Tibial artery (tissue), 4 donors: ENCODE data around the gene TES.

Source experiments
- DNase-seq, 2 donors: peaks; one replicate each; pipeline ENCODE4 v3.0.0-alpha.2; 2019
- H3K27ac ChIP-seq, 2 donors: fragments of 200-600 bp; sonication (generic) in 1 of 2; 1 replicate in 1 of 2; 2 replicates in 1 of 2; pipeline ENCODE4 v1.5.1; 2018 to 2019; ENCODE audit warnings: mild to moderate bottlenecking in 1 of 2
- H3K27me3 ChIP-seq, 2 donors: fragments of 200-600 bp; sonication (generic) in 1 of 2; one replicate each; pipeline versions ENCODE4 v1.5.1 to v1.6.0; 2016 to 2019
- H3K36me3 ChIP-seq, 3 donors: fragments of 200-600 bp; sonication (generic) in 2 of 3; one replicate each; pipeline ENCODE4 v1.5.1; 2016 to 2019; ENCODE audit warnings: mild to moderate bottlenecking in 2 of 3
- H3K4me1 ChIP-seq, 4 donors: fragments of 200-600 bp; sonication (generic) in 2 of 4; 1 replicate in 3 of 4; 2 replicates in 1 of 4; pipeline ENCODE4 v1.5.1; 2016 to 2019
- H3K4me3 ChIP-seq, 2 donors: fragments of 200-600 bp; sonication (generic) in 1 of 2; 1 replicate in 1 of 2; 2 replicates in 1 of 2; pipeline ENCODE4 v1.5.1; 2018 to 2019; ENCODE audit warnings: mild to moderate bottlenecking in 2 of 2
- H3K9me3 ChIP-seq, 3 donors: fragments of 200-600 bp; sonication (generic) in 1 of 3; one replicate each; pipeline ENCODE4 v1.5.1; 2016 to 2019
- CTCF ChIP-seq, 2 experiments: fragments of 200-600 bp in 1 of 2; fragments of 450-650 bp in 1 of 2; IDR thresholded peaks; one replicate each; pipeline ENCODE4 v1.5.1; 2017 to 2019; ENCODE audit warnings: antibody characterized with exemption in 2 of 2, mild to moderate bottlenecking in 1 of 2, moderate library complexity in 1 of 2
- intact Hi-C: fragments of 100-400 bp; cut with DNase I; formaldehyde crosslinking; loops from one replicate; pipeline ENCODE4 v1.15.0; 2023; ENCODE audit warnings: low total_unique reads

The TES gene

GRCh38 chr7:116206141-116206540 lies 4.2 kb upstream of the TES start:
- Histone ChIP-seq H3K4me3 (no peak overlapping the region), H3K27me3 (no peaks in the 10 kb centered on the region), H3K27ac (no peak overlapping the region), H3K36me3 (no peaks in the 10 kb centered on the region), H3K9me3 (no peaks in the 10 kb centered on the region), H3K4me1 (no peaks in the 10 kb centered on the region)
- no peak for TF ChIP-seq CTCF (IDR thresholded peaks at IDR 0.05)
- intact Hi-C loops = no loop called here
- DNase-seq = no peak

- TF ChIP-seq CTCF (IDR thresholded peaks at IDR 0.05) = no peak
Observed at GRCh38 chr7:116208919-116209318, 1.4 kb upstream of the TES start.

GRCh38 chr7:116209561-116210070 lies 723 bp upstream of the TES start:
- Histone ChIP-seq H3K4me1 (peaks cover 0 to 15% (median 3%) of the 10 kb centered on the region in 4 donors), H3K4me3 (peak overlapping the region in 1 of 2 donors; percentile 80), H3K27me3 (no peaks in the 10 kb centered on the region), H3K27ac (peak overlapping the region; percentile 93 to 96), H3K36me3 (no peaks in the 10 kb centered on the region), H3K9me3 (no peaks in the 10 kb centered on the region)
- intact Hi-C loops = no loop called here
- TF ChIP-seq CTCF (IDR thresholded peaks at IDR 0.05) = no peak
- no peak for DNase-seq

More at GRCh38 chr7:116208919-116209318, 1.4 kb upstream of the TES start:
- intact Hi-C loops = no loop called here
- Histone ChIP-seq H3K9me3 (no peaks in the 10 kb centered on the region), H3K27me3 (no peaks in the 10 kb centered on the region), H3K36me3 (no peaks in the 10 kb centered on the region), H3K27ac (no peak overlapping the region), H3K4me1 (peaks cover 0 to 8% (median 0%) of the 10 kb centered on the region in 4 donors), H3K4me3 (no peak overlapping the region)
- DNase-seq = no peak

DNA sequence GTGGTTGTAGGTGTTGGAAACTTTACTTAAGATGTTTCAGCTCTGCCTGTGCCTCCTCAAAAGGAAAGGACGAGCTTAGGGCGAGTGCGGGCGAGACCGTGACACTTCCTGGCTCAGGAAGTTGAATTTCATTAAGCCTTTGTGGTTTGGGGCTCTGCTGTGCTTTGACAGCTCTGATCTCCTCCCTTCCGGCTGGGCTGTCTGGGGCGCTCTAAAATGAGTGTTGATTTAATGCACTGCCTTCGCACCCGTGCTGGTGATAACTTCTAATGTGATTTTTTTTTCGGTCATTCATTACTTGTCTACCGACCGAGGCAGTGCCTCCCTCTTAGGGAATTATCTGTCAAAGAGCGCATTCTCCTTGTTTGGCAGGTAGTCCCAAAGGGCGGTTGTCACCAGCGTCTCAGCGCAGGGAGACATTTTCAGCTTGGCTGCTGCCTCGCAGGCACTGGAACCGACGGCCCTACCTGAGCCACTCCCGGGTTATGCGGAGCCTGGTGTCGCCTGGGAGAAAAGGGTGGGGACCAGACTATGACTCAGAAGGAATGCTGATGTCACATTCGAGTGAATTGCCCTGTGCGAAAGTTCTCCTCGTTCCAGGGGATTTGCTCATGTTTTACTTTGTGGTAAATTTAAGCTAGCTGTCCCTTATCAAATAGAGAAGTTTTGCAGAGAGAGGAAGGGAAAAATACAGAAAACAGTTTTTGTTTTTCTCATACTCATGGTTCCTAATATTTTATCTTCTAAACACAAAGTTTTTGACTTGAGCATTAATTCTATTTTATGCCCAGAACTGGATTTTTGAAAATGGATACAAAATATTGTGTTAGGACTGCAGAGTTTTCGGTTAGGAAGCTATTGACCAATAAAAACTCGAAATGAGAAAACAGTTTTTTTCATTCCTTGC lies 920 bp downstream of the TES start:
- Histone ChIP-seq H3K9me3 (no peaks in the 10 kb centered on the region), H3K36me3 (no peaks in the 10 kb centered on the region), H3K4me3 (peak overlapping the region; percentile 75 to 80), H3K27me3 (no peaks in the 10 kb centered on the region), H3K4me1 (peaks cover 0 to 32% (median 15%) of the 10 kb centered on the region in 4 donors), H3K27ac (peak overlapping the region; percentile 93 to 96)
- intact Hi-C loops = no loop called here
- TF ChIP-seq CTCF (IDR thresholded peaks at IDR 0.05) = no peak
- DNase-seq = peak; percentile 84 to 91

DNA sequence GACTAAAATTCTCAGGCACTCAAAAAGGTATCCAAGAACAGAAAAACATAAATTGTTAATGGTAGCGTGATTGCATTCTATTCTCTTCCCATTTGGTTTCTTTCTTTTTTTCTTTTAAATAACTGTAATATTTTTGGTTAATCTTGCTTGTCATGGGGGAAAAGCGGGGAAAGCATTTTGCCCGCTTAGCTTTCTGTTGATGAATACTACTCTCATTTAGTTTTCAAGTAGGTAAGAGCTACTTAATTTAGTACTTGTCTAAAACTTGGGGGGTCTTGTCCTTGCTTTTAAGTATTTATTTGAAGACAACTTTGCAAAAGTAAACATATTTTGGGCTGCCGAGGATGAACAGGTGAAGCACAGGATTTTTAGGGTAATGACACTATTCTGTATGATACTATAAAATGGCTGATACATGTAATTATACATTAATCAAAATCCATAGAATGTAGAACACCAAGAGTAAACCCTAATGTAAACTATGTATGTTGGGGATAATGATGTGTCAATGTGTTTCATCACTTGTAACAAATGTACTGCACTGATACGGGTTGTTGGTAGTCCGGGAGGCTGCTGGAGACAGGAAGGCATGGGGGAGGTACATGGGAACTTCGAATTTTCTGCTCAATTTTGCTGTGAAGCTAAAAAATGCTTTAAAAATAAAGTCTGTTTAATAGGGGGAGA lies 1.7 kb downstream of the TES start:
- intact Hi-C loops = no loop called here
- Histone ChIP-seq H3K36me3 (no peaks in the 10 kb centered on the region), H3K4me1 (peaks cover 0 to 40% (median 19%) of the 10 kb centered on the region in 4 donors), H3K4me3 (peak overlapping the region; percentile 75 to 80), H3K27me3 (no peaks in the 10 kb centered on the region), H3K27ac (peak overlapping the region; percentile 93 to 96), H3K9me3 (no peaks in the 10 kb centered on the region)
- no peak for TF ChIP-seq CTCF (IDR thresholded peaks at IDR 0.05)
- DNase-seq = no peak
